ENCODE measurements around the gene TAB2.
"Not testable (repeated sequence)": the region's sequence is repeated elsewhere in the genome, so short reads cannot be mapped to it uniquely, and the experiment has no call there.

Gene TAB2

GRCh38 chr6:149421132-149421531 lies 103.6 kb downstream of the TAB2 start:
- no peak for DNase-seq

DNA sequence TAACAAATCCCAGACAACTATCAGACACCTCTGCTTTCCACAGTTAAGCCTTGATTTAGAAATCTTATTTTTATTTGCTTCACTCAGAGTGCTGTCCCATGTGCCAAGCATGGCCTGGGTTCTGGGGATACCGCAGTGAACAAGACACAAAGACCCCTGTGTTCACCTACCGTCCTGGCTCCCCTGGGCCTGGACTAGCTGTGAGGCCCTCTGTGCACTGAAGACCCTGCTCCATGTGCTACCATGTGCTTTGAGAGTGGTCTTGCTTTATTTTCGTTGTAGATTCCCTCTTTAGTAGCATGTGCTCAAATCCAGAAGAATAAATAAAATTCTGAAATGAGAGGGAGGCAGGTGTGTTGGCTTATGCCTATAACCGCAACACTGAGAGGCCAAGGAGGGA lies 105.1 kb downstream of the TAB2 start:
- DNase-seq, result no peak

DNA sequence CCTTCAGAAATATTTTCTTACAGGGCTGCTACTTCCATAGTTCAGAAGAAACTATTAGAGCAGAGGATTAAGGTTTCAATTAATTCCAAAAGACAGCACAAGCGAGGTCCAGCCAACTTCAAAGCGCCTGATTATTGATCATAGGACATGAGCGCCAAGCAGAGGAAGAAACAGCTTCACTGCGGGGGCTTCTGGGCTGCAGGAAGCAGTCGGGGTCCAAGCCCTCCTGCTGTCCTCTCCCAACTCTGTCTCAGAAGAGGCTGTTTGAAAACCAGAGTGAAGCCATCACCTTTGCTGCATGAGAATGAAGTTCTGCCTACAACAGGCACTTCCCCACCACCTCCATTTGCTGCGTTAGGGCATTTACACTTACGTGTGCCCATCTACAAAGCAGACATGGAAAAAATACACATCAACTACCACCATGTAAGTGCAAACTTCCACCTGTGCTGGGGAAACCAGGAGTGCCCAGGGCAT lies 106.5 kb downstream of the TAB2 start:
- DNase-seq, result no peak

DNA sequence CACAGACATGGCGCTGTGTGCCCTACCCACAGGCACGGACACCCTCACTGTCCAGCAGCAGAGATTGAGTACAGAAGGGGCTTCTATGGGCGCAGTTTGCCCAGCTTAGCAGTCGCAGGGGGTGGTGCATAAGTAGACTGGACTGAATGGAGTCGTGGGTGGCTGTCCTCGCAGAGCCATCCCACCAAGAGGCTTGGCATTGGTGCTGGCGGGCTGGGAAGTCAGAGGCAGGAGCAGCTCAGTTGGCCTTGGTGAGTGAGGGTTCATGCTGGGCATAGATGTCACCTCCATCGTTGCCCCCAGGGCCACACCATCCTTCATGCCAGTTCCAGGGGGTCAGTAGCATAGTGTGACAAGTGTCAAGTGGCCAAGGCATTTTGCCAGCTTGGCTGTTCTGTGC lies 107.7 kb downstream of the TAB2 start:
- DNase-seq, result no peak

GRCh38 chr6:149425754-149426153 lies 108.2 kb downstream of the TAB2 start:
- DNase-seq, result no peak

- DNase-seq, result no peak
Observed at GRCh38 chr6:149428606-149429005, 111.1 kb downstream of the TAB2 start.

- DNase-seq, result no peak
Observed at GRCh38 chr6:149429427-149430360, 112.2 kb downstream of the TAB2 start.

GRCh38 chr6:149431905-149432775 lies 114.6 kb downstream of the TAB2 start:
- DNase-seq, result peak; percentile 84

- DNase-seq, result no peak
Observed at GRCh38 chr6:149433405-149433804, 115.9 kb downstream of the TAB2 start.

DNA sequence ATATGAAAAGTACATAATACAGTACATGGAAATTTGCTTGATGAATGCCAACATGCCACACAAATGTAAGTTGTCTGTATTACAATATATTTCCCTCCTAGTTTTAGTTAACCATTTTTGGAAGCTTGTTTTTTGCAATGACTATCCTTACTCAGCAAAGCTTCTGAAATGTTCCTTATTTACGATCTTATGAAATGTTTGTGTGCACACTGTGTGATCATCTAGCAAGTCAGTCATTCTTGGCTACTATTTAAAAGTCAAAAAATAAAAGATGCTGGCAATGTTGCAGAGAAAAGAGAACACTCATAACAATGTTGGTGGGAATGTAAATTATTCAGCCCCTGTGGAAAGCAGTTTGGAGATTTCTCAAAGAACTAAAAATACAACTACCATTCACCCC lies 116.4 kb downstream of the TAB2 start:
- DNase-seq, result no peak

GRCh38 chr6:149435919-149436586 lies 118.5 kb downstream of the TAB2 start:
- no peak for DNase-seq

DNA sequence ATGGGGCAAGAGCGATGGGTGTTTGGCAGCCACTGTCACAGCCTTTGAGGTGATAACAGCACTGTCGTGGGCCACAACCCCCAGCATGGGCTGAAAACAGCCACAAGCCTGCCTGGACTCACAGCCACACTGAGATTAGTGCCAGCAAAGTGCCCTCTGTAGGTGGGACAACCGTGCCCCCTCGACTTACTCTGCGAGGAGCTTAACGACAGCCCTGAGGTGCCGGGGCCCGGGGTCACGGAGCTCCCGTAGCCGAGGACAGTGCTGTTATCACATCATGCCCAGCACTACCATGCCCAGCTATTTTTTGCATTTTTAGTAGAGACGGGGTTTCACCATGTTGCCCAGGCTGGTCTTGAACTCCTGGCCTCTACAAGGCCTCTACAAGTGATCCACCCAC lies 119.1 kb downstream of the TAB2 start:
- no peak for DNase-seq

GRCh38 chr6:149437212-149437611 lies 119.7 kb downstream of the TAB2 start:
- no peak for DNase-seq

GRCh38 chr6:149438855-149439254 lies 121.3 kb downstream of the TAB2 start:
- no peak for DNase-seq

DNA sequence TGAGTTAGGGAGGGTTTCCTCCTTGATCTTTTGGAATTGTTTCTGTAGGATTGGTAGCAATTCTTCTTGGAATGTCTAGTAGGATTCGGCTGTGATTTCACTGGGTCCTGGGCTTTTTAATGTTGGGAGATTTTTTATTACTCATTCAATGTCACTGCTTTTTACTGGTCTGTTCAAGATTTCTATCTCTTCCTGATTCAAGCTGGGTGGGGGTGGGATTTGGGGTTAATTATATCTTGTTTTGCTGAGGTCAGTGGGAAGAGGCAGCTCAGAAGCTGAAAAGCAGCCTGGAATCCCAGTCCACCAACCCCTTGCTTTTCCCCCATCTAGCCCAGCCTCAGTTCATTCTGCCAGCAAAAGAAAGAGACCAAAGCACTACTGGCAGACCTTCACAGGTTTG lies 122.1 kb downstream of the TAB2 start:
- no peak for DNase-seq

DNA sequence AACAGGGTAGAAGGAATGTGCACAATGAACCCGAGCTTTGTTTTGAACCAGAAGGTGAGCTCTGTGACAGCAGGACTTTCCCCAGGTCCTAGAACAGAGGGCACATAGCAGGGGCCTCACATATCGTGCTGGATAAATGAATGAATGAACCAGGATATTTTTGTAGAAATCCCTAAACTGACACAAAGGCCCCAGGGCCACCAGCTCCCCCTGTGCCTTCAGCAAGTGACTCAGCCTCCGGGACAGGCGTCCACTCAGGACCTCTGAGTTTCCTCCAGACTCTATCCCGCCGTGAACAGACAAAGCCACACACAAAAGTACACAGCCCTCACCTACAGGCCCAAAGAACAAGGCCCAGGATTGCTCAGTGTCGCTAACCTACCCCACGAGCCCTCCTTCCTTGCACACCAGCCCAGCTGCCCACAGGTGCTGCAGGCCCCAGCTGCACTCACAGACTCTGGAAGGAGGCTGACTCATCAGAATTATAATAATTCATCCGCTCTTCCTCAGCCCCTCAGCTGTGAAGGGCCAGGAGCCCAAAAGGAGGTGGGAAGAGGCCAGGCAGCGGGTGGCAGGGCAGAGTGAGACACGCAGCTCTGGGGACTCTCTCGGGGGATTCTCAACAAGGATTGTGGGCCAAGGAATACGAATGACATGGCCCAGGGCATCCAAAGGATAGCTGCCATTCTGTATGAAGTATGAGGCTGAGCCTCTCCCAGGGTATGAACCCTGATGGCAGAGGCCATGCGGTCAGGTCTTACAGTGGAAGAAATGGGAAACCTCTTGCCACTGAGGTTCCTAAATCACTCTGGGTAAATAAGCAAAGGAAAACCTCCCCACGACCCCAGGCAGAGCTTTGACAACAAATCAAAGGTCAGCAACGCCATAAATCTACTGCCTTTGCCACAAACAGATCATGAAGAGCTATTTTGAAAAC lies 123.5 kb downstream of the TAB2 start:
- no peak for DNase-seq

- DNase-seq, result no peak
Observed at GRCh38 chr6:149441740-149442139, 124.2 kb downstream of the TAB2 start.

DNA sequence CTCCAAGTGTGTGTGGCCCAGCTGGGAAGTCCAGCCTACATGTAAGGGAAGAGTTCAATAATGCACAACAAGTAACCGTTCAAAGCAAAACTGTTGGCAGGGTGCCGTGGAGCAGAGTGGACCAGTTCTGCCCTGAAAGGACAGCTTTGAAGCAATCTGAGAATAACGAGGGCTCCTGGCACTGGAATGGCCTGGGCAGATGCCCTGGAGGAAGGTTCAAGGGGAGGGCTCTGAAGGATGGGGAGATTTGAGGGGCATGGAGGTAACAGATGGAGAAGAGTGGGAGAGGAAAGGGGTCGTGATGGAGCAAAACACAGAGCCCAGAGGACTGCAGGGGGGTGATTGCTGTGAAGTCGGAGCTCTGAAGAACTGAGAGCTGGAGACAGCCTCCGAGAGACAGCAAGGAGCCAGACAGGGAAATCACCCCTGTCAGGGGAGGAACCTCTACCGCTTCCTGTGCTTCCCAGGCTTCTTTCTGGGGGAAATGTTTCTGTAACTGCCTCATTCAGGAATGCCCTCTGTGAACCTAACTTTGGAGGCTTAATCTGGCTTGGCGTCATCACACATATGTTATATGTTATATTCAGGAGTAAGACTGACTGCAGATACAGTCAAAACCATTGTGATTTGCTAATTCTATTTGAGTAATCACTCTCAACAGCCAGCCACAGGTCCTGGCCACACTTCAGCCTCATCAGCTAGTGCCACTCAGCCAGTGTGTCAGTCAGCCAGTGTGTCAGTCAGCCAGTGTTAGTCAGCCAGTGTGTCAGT lies 126.1 kb downstream of the TAB2 start:
- no peak for DNase-seq

DNA sequence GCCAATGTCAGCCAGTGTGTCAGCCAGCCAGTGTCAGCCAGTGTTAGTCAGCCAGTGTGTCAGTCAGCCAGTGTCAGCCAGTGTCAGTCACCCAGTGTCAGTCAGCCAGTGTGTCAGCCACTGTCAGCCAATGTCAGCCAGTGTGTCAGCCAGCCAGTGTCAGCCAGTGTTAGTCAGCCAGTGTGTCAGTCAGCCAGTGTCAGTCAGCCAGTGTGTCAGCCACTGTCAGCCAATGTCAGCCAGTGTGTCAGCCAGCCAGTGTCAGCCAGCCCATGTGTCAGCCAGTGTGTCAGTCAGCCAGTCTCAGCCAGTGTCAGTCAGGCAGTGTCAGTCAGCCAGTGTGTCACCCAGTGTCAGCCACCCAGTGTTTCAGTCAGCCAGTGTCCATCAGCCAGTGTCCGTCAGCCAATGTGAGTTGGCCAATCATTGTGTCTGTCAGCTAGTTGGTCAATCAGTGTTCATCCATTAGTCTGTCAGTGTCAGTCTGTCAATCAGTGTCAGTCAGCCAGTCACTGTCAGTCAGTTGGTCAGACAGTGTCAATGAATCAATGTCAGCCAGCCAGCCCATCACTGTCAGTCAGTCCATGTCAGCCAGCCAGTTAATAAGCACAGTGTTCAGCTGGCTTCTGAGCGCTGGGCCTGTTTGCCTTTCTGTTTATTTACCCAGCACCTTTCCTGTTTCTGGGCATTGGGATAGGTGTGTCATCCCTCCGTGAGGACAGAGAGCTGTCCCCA lies 127.0 kb downstream of the TAB2 start:
- DNase-seq, result not testable (repeated sequence)

- DNase-seq, result no peak
Observed at GRCh38 chr6:149445095-149445466, 127.6 kb downstream of the TAB2 start.

DNA sequence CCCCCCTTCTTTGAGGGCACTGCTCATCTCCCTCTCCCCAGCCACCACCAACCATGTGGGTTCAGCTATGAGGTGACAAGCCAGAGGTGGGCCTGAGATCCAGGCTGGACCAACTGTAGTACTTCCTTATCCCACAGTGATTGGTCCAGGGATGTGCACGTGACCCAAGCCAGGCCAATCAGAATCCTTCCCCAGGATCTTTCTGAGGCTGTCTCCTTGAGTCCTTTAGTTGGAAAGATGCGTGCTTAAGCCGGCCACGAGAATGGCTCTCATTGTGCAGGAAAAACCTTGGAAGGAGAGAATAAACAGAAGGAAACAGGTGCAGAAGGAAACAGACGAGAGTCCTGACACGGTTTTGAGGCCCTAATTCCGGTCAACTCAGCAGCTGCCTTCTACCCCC lies 128.1 kb downstream of the TAB2 start:
- no peak for DNase-seq
